B cell (primary cell): ENCODE data around the gene PURB. TPM values are rescaled to one million over a fixed set of nuclear protein-coding genes. Genes with fewer than 3 reads are reported as not detected.

Source experiments
- ATAC-seq: fragments of 200-7000 bp; cut with Tn5 transposase; one replicate; pipeline ENCODE4 v1.10.0; 2021; ENCODE audit warnings: low read depth, mild to moderate bottlenecking, moderate number of reproducible peaks, moderate library complexity
- CTCF ChIA-PET: fragments of 350-600 bp; sonication (Branson Sonifier 250); formaldehyde crosslinking; loops from one replicate; lab custom pipeline; 2021; ENCODE audit warnings: antibody characterized with exemption, inconsistent platforms; lab: Charles Lee
- POLR2A ChIA-PET: fragments of 350-600 bp; sonication (Branson Sonifier 250); formaldehyde crosslinking; loops from one replicate; lab custom pipeline; 2021; ENCODE audit warnings: antibody characterized with exemption; lab: Charles Lee
- DNase-seq: peaks from one replicate; pipeline ENCODE4 v3.0.0; 2013
- H2AFZ ChIP-seq: 2 replicates; pipeline ENCODE4 v1.6.1; 2012; ENCODE audit warnings: mild to moderate bottlenecking, low read depth, low read length; ENCODE audit not compliant: insufficient read depth, poor library complexity, severe bottlenecking
- H3K27ac ChIP-seq, 2 donors: 1 replicate in 1 of 2; 2 replicates in 1 of 2; pipeline ENCODE4 v1.5.1; 2012 to 2013; ENCODE audit warnings: low read length in 2 of 2, mild to moderate bottlenecking in 2 of 2, moderate library complexity in 1 of 2
- H3K27me3 ChIP-seq, 4 experiments: fragments of 200-600 bp in 1 of 4; sonication (generic) in 1 of 4; replicated peaks in 1 of 4; 1 replicate in 2 of 4; 2 replicates in 2 of 4; pipeline versions ENCODE4 v1.6.1 to v1.7.0; 2013 to 2016; ENCODE audit warnings: low read length in 3 of 4, mild to moderate bottlenecking in 2 of 4, mixed read lengths in 1 of 4, moderate library complexity in 1 of 4; ENCODE audit not compliant: insufficient read depth in 4 of 4, control insufficient read depth in 3 of 4; ENCODE audit errors: control extremely low read depth in 1 of 4
- H3K36me3 ChIP-seq, 2 experiments: replicated peaks in 1 of 2; 1 replicate in 1 of 2; 2 replicates in 1 of 2; pipeline versions ENCODE4 v1.6.1 to v1.7.1; 2013; ENCODE audit warnings: low read length in 1 of 2; ENCODE audit not compliant: insufficient read depth in 2 of 2, control insufficient read depth in 1 of 2; ENCODE audit errors: control extremely low read depth in 1 of 2, extremely low read depth in 1 of 2
- H3K4me1 ChIP-seq, 2 donors: fragments of 200-600 bp in 1 of 2; sonication (generic) in 1 of 2; 1 replicate in 1 of 2; 2 replicates in 1 of 2; pipeline versions ENCODE4 v1.5.1 to v1.6.1; 2013 to 2017; ENCODE audit warnings: low read length in 2 of 2; ENCODE audit not compliant: control insufficient read depth in 2 of 2, insufficient read depth in 2 of 2
- H3K4me2 ChIP-seq: replicated peaks from 2 replicates; pipeline ENCODE3; 2012; ENCODE audit warnings: mild to moderate bottlenecking, low read depth, low read length; ENCODE audit not compliant: poor library complexity, severe bottlenecking
- H3K4me3 ChIP-seq, 5 experiments: fragments of 200-600 bp in 1 of 5; sonication (generic) in 1 of 5; 1 replicate in 3 of 5; 2 replicates in 2 of 5; pipeline versions ENCODE4 v1.5.1 to v1.7.0; 2011 to 2016; ENCODE audit warnings: low read length in 4 of 5, mild to moderate bottlenecking in 4 of 5, low read depth in 2 of 5, control low read depth in 1 of 5, moderate library complexity in 1 of 5; ENCODE audit not compliant: insufficient read depth in 1 of 5; ENCODE audit errors: control extremely low read depth in 1 of 5, extremely low read depth in 1 of 5
- H3K79me2 ChIP-seq: fragments of 200-600 bp; sonication (generic); one replicate; pipeline ENCODE4 v1.6.0; 2016; ENCODE audit warnings: low read length; ENCODE audit not compliant: control insufficient read depth, insufficient read depth
- H3K9ac ChIP-seq: fragments of 200-600 bp; sonication (generic); 2 replicates; pipeline ENCODE4 v1.6.1; 2017; ENCODE audit warnings: mild to moderate bottlenecking, low read length, moderate library complexity
- H3K9me3 ChIP-seq, 3 donors: one replicate each; pipeline versions ENCODE4 v1.6.1 to v1.7.1; 2013; ENCODE audit warnings: low read length in 2 of 3; ENCODE audit not compliant: control insufficient read depth in 2 of 3, insufficient read depth in 1 of 3; ENCODE audit errors: control extremely low read depth in 1 of 3
- H4K20me1 ChIP-seq: 2 replicates; pipeline ENCODE4 v1.6.0; 2012; ENCODE audit warnings: mild to moderate bottlenecking, low read length; ENCODE audit not compliant: insufficient read depth, control insufficient read depth, poor library complexity, severe bottlenecking
- H3K27ac Mint-ChIP-seq: one replicate; pipeline ENCODE4 v1.8.0; 2021; ENCODE audit warnings: mixed read lengths
- H3K27me3 Mint-ChIP-seq: one replicate; pipeline ENCODE4 v1.8.0; 2021; ENCODE audit warnings: mixed read lengths
- H3K4me1 Mint-ChIP-seq: one replicate; pipeline ENCODE4 v1.8.0; 2021; ENCODE audit warnings: mixed read lengths
- H3K4me3 Mint-ChIP-seq: one replicate; pipeline ENCODE4 v1.8.0; 2021; ENCODE audit warnings: mixed read lengths
- H3K9me3 Mint-ChIP-seq: one replicate; pipeline ENCODE4 v1.8.0; 2022; ENCODE audit warnings: mixed read lengths; ENCODE audit not compliant: insufficient read depth
- EZH2 ChIP-seq: IDR thresholded peaks from 2 replicates; pipeline ENCODE4 v1.6.1; 2012; ENCODE audit warnings: borderline replicate concordance, low read depth, mild to moderate bottlenecking, moderate library complexity, low read length; ENCODE audit not compliant: insufficient read depth, poor library complexity, severe bottlenecking
- WGBS: methylation state at CpG from one replicate; pipeline ENCODE4 v1.1.5; 2013; ENCODE audit warnings: missing lambda C conversion rate; ENCODE audit not compliant: insufficient coverage; 5-methylcytosine and 5-hydroxymethylcytosine counted together
- intact Hi-C: fragments of 100-400 bp; cut with micrococcal nuclease; formaldehyde crosslinking; loops from one replicate; pipeline ENCODE4 v1.10.0; 2022
- polyA plus RNA-seq: library from polyadenylated mRNA; depleted of rRNA; stranded (reverse); fragments of >200 nt; gene quantifications from 2 replicates; pipeline ENCODE4 v1.2.3, GENCODE V29; 2012
- total RNA-seq, 2 donors: library from RNA; stranded (reverse); fragments of 120-200 nt in 1 of 2; gene quantifications; 1 replicate in 1 of 2; 2 replicates in 1 of 2; pipeline versions ENCODE4 v1.2.3 to v1.2.4, GENCODE V29; 2013 to 2022
- TF ChIP-seq, protein P1 (sequence below): fragments of 200-600 bp; IDR thresholded peaks from one replicate; pipeline ENCODE4 v1.8.0; 2022; ENCODE audit warnings: antibody characterized with exemption, mild to moderate bottlenecking

PURB gene
- total and polyA plus RNA-seq, 2 donors (not counting 1 experiment from before 2014, with no cell fraction given), result 6.4 to 28.6 TPM

GRCh38 chr7:44849885-44850544 lies 35.3 kb downstream of the PURB start:
- POLR2A ChIA-PET, result no interaction called here
- ATAC-seq, result no peak

More at GRCh38 chr7:44849885-44850544, 35.3 kb downstream of the PURB start:
- H3K27me3 ChIP-seq, result no peaks in the 10 kb centered on the region
- no peak for DNase-seq
- H3K27ac ChIP-seq, result no peak overlapping the region
- no peaks in the 10 kb centered on the region for H3K36me3 ChIP-seq
- peak overlapping the region; percentile 44 for H3K4me3 Mint-ChIP-seq
- CTCF ChIA-PET, result interaction anchor here (1.1 to 7.0 kb wide), 7 partner anchors 35 to 287 kb away, joined by 3 to 54 read pairs (median 5); partner anchors contain the start of gene PURB
- no peaks in the 10 kb centered on the region for H3K27me3 Mint-ChIP-seq
- 76% methylated on average over 4 of the region's 5 CpGs for WGBS
- no peaks in the 10 kb centered on the region for H3K9me3 Mint-ChIP-seq
- no peak overlapping the region for H2AFZ ChIP-seq
- H3K4me2 ChIP-seq, result no peak overlapping the region
- no peak overlapping the region for H3K27ac Mint-ChIP-seq
- no peak overlapping the region for H3K9ac ChIP-seq
- TF ChIP-seq, protein P1, sequence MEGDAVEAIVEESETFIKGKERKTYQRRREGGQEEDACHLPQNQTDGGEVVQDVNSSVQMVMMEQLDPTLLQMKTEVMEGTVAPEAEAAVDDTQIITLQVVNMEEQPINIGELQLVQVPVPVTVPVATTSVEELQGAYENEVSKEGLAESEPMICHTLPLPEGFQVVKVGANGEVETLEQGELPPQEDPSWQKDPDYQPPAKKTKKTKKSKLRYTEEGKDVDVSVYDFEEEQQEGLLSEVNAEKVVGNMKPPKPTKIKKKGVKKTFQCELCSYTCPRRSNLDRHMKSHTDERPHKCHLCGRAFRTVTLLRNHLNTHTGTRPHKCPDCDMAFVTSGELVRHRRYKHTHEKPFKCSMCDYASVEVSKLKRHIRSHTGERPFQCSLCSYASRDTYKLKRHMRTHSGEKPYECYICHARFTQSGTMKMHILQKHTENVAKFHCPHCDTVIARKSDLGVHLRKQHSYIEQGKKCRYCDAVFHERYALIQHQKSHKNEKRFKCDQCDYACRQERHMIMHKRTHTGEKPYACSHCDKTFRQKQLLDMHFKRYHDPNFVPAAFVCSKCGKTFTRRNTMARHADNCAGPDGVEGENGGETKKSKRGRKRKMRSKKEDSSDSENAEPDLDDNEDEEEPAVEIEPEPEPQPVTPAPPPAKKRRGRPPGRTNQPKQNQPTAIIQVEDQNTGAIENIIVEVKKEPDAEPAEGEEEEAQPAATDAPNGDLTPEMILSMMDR, result no peak
- no peak for TF ChIP-seq EZH2
- H3K9me3 ChIP-seq, result no peaks in the 10 kb centered on the region
- peaks cover 16 to 22% of the 10 kb centered on the region in 2 donors for H3K4me1 ChIP-seq
- H4K20me1 ChIP-seq, result peaks cover 6% of the 10 kb centered on the region
- H3K4me1 Mint-ChIP-seq, result peaks cover 23% of the 10 kb centered on the region
- no peak overlapping the region for H3K4me3 ChIP-seq
- H3K79me2 ChIP-seq, result peaks cover 13% of the 10 kb centered on the region
- intact Hi-C loops, result loop anchor here (2.0 to 5.0 kb wide), 6 partner anchors 65 to 608 kb away; partner anchors contain the start of gene CCM2
